Inflammatory macrophage treated with lipopolysaccharide for 1 hour (primary cell): ENCODE measurements around the gene SLFN11.
A peak's percentile ranks its signal among the peaks of the same experiment; 100 is the strongest.
"Not testable (repeated sequence)": the region's sequence is repeated elsewhere in the genome, so short reads cannot be mapped to it uniquely, and the experiment has no call there.

Experiments used
- DNase-seq, 2 donors: peaks; one replicate each; pipeline ENCODE4 v3.0.0-alpha.2; 2020 to 2022

Gene SLFN11

DNA sequence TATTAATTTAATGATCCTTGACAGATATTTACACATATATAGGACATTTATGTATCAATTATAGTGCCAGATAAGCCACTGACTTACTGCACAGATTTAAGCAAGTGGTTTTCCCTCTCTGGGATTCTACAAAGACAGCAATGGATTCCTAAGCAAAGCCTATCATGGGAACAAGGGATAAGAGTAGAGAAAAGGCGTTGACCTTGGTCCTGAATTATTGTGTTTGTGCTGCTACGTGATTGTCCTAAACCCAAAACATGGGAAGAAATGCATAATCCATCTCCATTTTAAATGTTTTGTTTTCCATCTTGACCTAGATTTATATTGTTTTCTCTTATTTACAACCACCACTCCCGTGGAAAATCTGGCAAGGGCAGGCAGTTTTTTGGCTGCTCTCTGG, 14.0 kb downstream of the SLFN11 start:
- no peak for DNase-seq

DNA sequence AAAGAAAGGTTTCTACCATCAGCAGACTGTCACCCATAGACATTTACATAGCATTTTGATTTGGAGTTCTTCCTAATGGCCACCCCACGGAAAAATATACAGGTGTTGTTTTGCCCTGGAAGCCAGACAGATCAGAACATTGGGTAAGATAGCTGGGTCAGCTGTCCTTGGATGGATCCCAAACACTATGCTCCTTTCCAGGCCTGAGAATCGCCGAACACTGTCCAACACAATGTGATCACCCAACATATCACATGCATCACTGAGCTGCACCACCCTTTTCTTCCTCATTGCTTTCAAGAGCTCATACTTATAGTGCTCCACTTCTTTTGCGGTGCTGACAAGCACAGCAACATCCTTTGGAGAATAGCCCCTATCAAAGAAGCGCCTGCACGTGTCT, 21.1 kb downstream of the SLFN11 start:
- no peak for DNase-seq

DNA sequence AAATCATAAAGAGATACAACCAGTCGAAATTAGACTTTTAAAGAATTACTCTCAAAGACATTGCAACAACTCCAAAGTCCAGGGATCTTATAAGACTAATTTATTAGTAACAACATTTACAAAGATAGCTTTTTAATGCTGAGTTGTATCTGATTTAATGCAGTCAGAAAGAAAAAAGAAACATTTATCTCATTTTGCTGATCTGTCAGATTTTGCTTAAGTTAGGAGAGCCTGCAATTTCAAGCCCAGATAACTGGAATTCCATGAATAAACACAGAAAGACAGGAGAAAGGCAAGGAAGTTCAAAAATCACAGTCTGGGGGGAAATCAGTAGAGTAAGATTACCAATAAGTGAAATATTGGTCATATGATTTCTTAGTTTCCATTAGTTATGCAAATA, 22.9 kb downstream of the SLFN11 start:
- DNase-seq = no peak

- DNase-seq = peak; percentile 90 to 95
Observed at GRCh38 chr17:35345926-35346771, 27.3 kb downstream of the SLFN11 start.

GRCh38 chr17:35345445-35345925, 27.9 kb downstream of the SLFN11 start:
- DNase-seq = no peak

- peak in 1 of 2 donors; percentile 25 for DNase-seq
Observed at GRCh38 chr17:35344262-35344661, 29.2 kb downstream of the SLFN11 start.

DNA sequence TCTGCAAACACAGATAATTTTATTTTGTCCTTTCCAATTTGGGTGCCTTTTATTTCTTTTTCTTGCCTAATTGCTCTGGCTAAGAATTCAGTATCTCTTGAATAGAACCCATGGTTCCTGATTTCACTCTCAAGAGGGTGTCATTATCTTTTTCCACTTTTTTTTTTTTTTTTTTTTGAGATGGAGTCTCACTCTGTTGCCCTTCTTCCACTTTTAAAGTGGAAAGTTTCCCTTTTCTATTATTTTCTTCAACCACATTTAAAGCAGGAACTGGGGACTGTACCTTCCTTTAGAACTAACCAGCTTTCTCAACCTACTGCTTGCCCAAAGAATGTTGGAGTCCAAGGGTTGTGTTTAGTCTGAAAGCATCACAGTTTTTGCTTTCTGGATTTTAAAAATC, 31.1 kb downstream of the SLFN11 start:
- peak; percentile 51 to 76 for DNase-seq

- DNase-seq = peak; percentile 77 to 92
Observed at GRCh38 chr17:35341411-35341992, 31.9 kb downstream of the SLFN11 start.

- DNase-seq = peak; percentile 35 to 65
Observed at GRCh38 chr17:35338230-35338629, 35.2 kb downstream of the SLFN11 start.

DNA sequence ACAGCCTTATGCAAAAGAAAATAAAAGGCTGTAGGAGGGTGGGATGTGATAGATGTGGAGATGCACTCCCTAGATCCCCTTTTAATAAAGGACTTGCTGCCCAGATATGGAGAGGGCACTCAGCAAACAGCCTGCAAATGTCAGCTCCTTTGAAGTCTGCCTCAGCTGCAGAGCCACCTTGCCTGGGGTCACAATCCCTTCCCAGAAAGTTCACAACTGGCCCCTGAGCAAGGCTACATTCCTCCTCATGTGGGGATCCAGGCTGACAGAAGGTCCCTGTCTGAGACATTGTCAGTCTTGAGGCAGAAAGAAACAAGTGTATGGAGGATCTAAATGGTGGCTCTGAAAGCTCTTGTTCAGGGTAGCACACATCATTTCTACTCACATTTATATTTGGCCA, 36.1 kb downstream of the SLFN11 start:
- DNase-seq = no peak

GRCh38 chr17:35333578-35333977, 39.8 kb downstream of the SLFN11 start:
- not testable (repeated sequence) for DNase-seq

DNA sequence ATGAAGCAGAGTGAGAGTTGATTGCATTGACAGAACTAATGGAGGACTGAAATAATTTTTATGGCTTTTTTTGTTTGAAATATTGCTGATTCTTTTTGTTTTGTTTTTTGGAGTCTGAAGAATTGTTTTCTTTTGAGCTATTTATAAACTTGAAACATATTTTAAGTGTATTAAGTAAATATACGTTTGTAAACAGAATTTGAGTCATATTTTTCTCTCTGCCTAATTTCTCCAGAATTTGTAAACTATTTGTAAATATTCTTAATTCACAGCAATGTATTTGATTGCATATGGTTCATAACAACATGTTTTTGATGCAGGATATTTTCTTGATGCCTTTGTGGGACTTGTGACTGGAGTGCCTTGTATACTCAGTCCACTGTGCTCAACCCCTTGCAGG, 50.7 kb downstream of the SLFN11 start:
- no peak for DNase-seq

DNA sequence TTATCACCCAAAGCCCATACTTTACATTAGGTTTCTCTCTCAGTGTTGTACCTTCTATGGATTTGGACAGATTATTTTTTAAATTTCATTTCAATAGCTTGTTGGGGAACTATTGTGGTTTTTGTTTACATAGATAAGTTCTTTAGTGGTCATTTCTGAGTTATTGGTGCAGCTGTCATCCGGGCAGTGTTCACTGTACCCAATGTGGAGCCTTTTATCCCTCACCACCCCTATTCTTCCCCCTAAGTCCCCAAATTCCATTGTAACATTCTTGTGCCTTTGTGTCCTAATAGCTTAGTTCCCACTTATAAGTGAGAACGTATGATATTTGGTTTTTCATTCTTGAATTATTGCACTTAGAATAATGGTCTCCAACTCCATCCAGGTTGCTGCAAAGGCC, 57.5 kb downstream of the SLFN11 start:
- DNase-seq = no peak

DNA sequence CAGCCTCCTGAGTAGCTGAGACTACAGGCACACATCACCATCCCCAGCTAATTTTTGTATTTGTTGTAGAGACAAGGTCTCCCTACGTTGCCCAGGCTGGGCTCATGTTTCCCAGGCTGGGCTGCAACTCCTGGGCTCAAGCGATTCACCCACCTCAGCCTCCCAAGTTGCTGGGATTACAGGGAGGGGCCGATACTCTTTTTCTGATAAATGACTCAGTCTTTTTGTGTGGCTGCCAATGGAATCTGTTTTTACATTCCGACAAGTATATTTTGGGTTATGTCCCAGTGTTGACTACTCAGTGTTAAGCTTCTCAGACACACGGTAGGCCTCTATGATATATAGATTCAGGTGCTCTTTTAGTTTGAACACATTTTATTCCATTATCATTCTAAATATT, 58.1 kb downstream of the SLFN11 start:
- DNase-seq = no peak

GRCh38 chr17:35314415-35315216, 58.8 kb downstream of the SLFN11 start:
- no peak for DNase-seq

DNA sequence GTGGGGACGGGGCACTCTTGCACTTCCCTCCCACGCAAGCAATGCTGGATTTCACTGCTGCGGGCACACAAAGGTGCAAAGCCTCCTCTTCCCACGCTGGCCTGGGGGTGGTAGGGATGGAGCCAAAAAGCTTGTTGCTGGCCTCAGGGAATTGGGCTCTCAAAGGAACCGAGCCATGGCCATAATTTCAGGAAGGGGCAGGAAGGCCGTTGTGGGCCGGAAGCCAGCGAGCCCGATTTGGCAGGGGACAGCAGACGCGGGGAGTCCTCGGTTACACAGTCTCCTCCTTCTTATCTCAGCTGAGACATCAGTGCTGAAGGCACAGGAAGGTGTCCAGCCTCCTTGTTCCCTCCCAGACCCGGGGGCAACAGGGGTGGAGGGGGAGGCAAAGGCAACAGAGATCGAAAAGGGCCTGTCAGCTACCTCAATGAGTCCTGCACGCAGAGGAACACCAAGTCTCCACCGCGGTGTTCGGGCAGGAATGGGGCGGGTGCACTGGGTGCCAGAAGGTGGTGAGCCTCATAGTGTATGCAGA, 59.5 kb downstream of the SLFN11 start:
- DNase-seq = no peak

DNA sequence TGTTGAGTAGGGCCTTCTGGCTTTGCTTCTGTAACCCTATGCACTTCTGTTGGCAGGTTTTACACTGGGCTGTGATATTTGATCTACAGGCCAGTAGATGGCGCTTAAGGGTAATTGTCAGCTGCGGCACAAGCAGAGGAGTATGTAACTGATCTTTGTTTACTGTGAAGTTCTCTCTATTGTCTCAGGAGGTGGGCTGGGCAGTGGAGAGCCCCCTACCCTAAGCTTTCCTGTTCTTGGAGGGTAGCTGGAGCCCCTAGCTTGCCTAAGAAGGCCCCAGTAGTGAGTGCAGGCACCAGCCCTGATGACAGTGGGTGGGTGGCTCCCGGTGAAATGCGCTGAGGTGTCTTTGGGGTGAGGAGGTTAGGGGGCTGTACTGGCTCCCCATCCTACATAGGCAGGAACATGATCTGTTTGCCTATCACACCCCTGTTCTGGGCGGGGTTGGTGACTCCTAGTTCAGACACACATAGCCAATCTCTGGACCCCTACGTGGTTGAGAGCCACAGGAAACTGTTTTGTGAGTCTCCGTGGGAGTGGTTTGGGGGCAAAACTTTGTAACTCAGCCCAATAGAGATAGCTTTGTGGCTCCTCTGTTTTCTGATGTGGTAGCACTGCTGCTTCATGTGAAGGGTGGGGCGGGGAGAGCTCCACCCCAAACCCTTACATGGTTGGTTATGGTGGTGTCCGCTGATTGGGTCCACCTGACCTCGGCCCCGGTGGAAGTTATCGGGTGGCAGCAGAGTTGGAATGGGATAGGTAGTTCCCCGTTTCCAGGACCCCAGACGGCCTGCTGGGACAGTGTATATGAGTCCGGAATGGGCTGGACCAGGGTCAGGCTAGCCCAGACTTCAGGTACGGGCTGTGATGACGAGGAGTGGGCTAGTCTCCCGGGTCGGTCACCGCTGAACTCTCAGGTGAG, 60.4 kb downstream of the SLFN11 start:
- DNase-seq = peak; percentile 67 to 68

DNA sequence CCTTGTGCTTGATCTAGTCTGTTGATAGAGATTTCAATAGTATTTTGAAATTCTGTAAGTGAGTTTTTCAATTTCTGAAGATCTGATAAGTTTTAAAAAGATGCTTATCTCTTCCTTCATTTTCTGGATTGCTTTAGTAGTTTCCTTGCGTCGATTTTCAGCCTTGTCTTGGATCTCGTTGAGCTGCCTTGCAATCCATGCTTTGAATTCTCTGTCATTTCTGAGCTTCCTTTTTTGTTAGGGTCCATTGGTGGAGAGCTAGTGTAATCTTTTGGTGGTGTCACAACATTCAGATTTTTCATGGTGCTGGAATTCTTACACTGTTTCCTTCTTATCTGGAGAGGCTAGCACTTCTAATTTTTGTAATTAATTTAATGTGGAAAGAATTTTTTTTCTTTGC, 61.1 kb downstream of the SLFN11 start:
- no peak for DNase-seq

GRCh38 chr17:35309345-35309744, 64.1 kb downstream of the SLFN11 start:
- not testable (repeated sequence) for DNase-seq
